GM12892 (cell line): ENCODE data around the gene SRGAP2C.

Experiments
- DNase-seq: peaks from one replicate; pipeline ENCODE4 v3.0.0; 2011; ENCODE audit not compliant: insufficient read length
- FAIRE-seq: peaks from 2 replicates; lab custom pipeline; 2011; peaks lifted over from hg19 to GRCh38; lab: Jason Lieb, UNC
- POLR2A ChIP-seq: IDR thresholded peaks from 2 replicates; pipeline ENCODE4 v1.6.1; 2011; ENCODE audit warnings: low read depth, low read length, control low read depth
- POLR2AphosphoS5 ChIP-seq: IDR thresholded peaks from 2 replicates; pipeline ENCODE4 v1.6.1; 2011; ENCODE audit warnings: low read depth, low read length, control low read depth
- TAF1 ChIP-seq: IDR thresholded peaks from 2 replicates; pipeline ENCODE4 v1.6.1; 2011; ENCODE audit warnings: low read depth, mild to moderate bottlenecking, control low read depth, low read length, borderline replicate concordance

Gene SRGAP2C

GRCh38 chr1:121440993-121441392, 256.2 kb downstream of the SRGAP2C start:
- FAIRE-seq, result no peak
- TF ChIP-seq TAF1 (no peak), POLR2AphosphoS5 (no peak), POLR2A (no peak)
- no peak for DNase-seq
